Brain microvascular endothelial cell (primary cell): ENCODE results near the gene PGA4.

Experiments used
- DNase-seq: peaks from one replicate; pipeline ENCODE4 v3.0.0-alpha.2; 2020
- H3K27ac ChIP-seq: fragments of 250-450 bp; sonication (Bioruptor Pico); 2 replicates; pipeline ENCODE4 v1.5.1; 2020; ENCODE audit warnings: mild to moderate bottlenecking, moderate library complexity
- H3K27me3 ChIP-seq: fragments of 250-450 bp; sonication (Bioruptor Pico); replicated peaks from 2 replicates; pipeline ENCODE4 v1.5.1; 2020; ENCODE audit warnings: mild to moderate bottlenecking
- H3K36me3 ChIP-seq: fragments of 250-450 bp; sonication (Bioruptor Pico); replicated peaks from 2 replicates; pipeline ENCODE4 v1.5.1; 2020; ENCODE audit warnings: mild to moderate bottlenecking
- H3K4me3 ChIP-seq: 2 replicates; pipeline ENCODE4 v1.5.1; 2011; ENCODE audit warnings: low read depth, mild to moderate bottlenecking, control low read depth, low read length, moderate library complexity
- in situ Hi-C: cut with HindIII; loops from 2 replicates; pipeline ENCODE4 v1.10.0; 2017; ENCODE audit warnings: low sequenced_read_pairs, low pct_ligation_motif_present
- TF ChIP-seq, protein P1 (sequence below): IDR thresholded peaks from 2 replicates; pipeline ENCODE4 v1.5.1; 2011; ENCODE audit warnings: low read depth, mild to moderate bottlenecking, moderate library complexity, low read length, control low read depth, inconsistent platforms; ENCODE audit errors: missing control alignments

The PGA4 gene

DNA sequence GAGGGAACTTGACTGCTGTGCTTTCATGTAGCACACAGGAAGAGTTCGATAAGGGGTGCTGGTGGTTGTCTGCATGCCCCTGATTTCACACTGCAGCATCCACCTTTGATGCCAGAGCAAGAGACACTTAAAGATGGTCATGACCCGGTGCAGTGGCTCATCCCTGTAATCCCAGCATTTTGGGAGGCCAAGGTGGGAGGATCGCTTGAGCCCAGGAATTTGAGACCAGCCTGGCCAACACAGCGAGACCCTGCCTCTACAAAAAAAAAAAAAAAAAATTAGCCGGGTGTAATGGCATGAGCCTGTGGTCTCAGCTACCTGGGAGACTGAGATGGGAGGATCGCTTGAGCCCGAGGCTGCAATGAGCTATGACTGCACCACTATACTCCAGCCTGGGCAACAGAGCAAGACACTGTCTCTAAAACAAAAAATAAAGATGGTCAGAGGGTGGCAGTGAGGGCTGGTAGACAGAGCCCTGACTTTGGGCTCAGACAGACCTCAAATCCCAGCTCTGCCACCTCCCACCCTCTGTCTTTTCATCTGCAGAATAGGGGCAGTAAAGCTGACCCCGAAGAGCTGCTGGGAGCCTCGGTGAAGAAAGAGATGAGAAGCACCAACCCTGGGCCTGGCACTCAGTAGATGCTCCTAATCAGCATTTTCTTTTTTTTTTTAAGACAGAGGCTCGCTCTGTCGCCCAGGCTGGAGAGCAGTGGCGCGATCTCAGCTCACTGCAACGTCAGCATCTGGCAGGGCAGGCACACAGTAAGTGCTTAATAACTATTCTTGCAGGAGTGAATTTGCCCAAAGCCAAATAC lies 55.2 kb downstream of the PGA4 start:
- TF ChIP-seq, protein P1, sequence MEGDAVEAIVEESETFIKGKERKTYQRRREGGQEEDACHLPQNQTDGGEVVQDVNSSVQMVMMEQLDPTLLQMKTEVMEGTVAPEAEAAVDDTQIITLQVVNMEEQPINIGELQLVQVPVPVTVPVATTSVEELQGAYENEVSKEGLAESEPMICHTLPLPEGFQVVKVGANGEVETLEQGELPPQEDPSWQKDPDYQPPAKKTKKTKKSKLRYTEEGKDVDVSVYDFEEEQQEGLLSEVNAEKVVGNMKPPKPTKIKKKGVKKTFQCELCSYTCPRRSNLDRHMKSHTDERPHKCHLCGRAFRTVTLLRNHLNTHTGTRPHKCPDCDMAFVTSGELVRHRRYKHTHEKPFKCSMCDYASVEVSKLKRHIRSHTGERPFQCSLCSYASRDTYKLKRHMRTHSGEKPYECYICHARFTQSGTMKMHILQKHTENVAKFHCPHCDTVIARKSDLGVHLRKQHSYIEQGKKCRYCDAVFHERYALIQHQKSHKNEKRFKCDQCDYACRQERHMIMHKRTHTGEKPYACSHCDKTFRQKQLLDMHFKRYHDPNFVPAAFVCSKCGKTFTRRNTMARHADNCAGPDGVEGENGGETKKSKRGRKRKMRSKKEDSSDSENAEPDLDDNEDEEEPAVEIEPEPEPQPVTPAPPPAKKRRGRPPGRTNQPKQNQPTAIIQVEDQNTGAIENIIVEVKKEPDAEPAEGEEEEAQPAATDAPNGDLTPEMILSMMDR: no peak
- H3K27me3 ChIP-seq: no peaks in the 10 kb centered on the region
- no peaks in the 10 kb centered on the region for H3K36me3 ChIP-seq
- no peak for DNase-seq
- H3K27ac ChIP-seq: no peak overlapping the region
- no peak overlapping the region for H3K4me3 ChIP-seq
- in situ Hi-C loops: no loop called here

DNA sequence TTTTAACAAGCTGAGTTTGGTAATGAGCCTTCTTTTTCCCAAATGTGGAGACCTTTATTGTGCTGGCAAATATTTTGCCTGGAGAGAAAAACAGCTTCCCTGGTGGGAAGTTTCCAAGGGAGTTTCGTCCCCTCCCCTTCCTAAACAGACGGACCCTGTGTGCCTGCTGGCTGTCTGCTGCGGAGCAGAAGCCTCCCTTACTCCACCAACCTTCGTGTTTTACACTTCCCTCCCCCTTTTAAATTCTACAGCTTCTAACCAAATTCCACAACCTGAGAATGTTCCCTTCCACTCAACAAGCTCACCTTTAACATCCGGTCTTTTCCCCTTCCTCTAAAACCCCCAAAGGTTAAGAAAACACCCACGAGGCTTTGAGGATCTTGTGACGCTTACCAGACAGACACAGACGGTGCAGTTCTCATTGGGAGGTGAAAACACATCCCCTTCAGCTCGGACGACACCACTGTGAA lies 55.9 kb downstream of the PGA4 start:
- Histone ChIP-seq H3K4me3 (no peak overlapping the region), H3K27ac (no peak overlapping the region), H3K36me3 (no peaks in the 10 kb centered on the region), H3K27me3 (no peaks in the 10 kb centered on the region)
- no peak for DNase-seq
- TF ChIP-seq, protein P1: no peak
- in situ Hi-C loops: no loop called here

DNA sequence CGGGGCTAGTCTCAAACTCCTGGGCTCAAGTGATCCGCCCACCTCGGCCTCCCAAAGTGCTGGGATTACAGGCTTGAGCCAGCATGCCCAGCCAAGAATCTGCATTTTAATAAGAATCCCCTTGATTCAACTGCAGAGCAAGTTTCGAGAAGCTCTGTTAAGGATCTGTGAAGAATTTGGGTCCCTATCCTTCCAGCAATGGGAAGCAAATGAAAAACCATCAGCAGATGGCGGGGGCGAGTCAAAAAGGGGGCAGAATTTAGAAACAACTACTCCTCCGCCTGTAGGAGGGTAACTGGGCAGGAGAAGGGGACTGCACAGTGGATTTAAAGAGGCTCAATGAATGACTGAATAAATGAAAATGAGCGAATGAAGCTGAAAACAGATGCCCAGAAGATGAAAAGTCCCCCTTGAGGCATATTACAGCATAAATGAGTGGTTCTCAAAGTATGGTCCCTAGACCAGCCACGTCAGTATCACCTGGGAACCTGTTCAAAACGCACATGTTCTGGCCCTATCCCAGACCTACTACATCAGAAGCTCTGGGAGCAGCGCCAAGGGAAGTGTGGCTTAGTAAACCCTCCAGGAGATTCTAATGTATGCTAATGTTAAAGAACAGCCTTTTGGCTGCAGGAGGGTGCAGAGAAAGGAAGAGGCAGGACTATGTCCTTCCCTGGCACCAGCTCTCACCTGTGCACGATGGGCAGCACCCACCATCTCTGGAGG lies 58.0 kb downstream of the PGA4 start:
- H3K27ac ChIP-seq: no peak overlapping the region
- no peak overlapping the region for H3K4me3 ChIP-seq
- no peaks in the 10 kb centered on the region for H3K27me3 ChIP-seq
- no peaks in the 10 kb centered on the region for H3K36me3 ChIP-seq
- TF ChIP-seq, protein P1: peak; percentile 7
- no peak for DNase-seq
- in situ Hi-C loops: no loop called here

DNA sequence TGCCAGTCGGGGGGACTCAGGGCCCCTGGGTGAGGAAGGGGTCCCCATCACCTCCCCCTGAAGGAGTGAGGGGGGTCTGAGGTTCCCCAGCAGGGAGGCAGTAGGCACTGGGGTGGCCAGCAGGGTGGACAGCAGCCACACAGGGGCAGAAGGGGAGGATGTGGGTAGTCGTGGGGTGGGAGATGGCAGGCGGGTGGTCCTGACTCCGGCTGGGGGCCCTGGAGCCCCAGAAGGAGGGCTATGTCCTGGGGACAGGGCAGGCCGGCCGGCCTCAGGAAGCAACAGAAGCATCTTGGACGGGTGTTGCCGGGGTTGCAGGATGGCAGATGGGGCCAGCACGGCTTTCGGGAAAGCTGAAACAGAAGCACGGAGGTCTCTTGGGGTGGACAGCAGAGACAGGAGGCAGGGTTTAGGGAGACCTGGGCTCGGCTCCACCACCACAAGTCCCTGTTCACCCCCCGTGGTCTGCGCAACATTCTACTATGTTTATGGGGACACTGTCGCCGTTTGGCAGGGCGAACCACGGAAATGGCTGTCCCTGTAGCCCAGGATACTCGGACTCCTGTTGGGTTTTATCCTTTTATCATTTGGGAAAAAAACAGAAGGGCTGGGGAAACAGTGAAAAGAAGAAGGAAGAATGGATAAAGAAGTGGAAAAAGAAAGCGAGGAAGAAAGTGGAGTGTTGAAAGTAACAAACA lies 58.9 kb downstream of the PGA4 start:
- TF ChIP-seq, protein P1: no peak
- no peaks in the 10 kb centered on the region for H3K27me3 ChIP-seq
- no peak for DNase-seq
- H3K27ac ChIP-seq: no peak overlapping the region
- H3K36me3 ChIP-seq: no peaks in the 10 kb centered on the region
- H3K4me3 ChIP-seq: no peak overlapping the region
- in situ Hi-C loops: no loop called here
